ENCODE measurements around the gene GSDME.

Gene GSDME

DNA sequence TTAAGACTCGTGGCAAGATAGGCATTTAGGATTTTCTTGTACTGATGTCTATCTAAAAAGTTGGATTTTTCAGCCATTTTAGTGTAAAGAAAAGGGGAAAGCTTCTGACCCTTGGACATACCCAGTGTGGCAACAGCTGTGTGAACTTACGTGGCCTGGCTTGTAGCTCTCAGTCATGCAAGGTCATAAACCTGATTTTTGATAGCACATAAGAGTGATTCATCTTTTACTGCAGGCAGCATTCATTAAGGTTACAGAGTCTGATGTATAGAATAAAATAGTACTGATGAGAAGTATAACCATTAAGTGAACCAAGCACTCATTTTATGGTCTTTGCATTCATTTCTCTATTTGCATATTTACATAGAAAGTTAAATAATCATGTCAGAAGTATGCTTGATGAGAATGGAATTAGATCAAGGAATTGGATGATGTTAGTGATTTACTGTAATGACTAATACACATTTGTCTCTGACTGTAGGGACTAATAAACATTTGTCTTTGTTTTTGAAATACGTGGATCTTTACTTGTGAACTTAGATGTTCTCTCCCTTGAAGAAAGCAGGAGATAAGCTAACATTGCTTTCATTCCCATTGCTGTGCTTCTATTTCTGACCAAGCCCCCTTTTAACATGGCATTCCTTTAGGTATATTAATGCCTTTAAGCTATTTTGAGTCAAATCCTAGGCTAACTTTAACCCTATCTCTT, 88.2 kb downstream of the GSDME start:
- H3K9me3 ChIP-seq (ENCODE audit: control insufficient read depth, insufficient read depth, low read length): peaks cover 3% of the 10 kb centered on the region; the same call in 1 of the 2 replicates
- H3K4me1 ChIP-seq (ENCODE audit: insufficient read depth, low read length): peaks cover 13% of the 10 kb centered on the region; the same call in 1 of the 2 replicates
- H3K9ac ChIP-seq (ENCODE audit: low read depth, low read length): no peak overlapping the region
- H3K36me3 ChIP-seq (ENCODE audit: insufficient read depth, low read length): peaks cover 3% of the 10 kb centered on the region; the same call in 1 of the 2 replicates

GRCh38 chr7:24665564-24666294, 91.5 kb downstream of the GSDME start:
- H3K36me3 ChIP-seq (ENCODE audit: insufficient read depth, low read length): no peaks in the 10 kb centered on the region
- no peaks in the 10 kb centered on the region for H3K9me3 ChIP-seq (ENCODE audit: control insufficient read depth, insufficient read depth, low read length)
- H3K9ac ChIP-seq (ENCODE audit: low read depth, low read length): no peak overlapping the region
- H3K4me1 ChIP-seq (ENCODE audit: insufficient read depth, low read length): peaks cover 19% of the 10 kb centered on the region; the same call in 1 of the 2 replicates

DNA sequence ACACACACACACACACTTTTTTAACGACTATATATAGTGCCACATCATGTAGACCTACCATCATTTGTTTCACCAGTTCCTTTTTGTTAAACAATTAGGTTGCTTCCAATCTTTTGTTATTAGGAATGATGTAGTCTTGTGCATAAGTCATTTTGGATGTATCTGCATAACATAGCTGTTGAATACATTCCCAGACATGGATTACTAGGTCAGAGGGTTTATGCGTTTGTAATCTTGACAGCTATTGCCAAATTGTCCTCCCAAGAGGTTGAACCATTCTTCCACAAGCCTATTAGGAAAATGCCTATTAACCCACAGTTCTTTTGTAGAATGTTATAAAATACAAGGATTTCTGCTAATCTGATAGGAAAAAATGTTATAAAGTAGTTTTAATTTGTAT, 96.7 kb downstream of the GSDME start:
- Histone ChIP-seq H3K36me3 (ENCODE audit: insufficient read depth, low read length) (no peaks in the 10 kb centered on the region), H3K9ac (ENCODE audit: low read depth, low read length) (no peak overlapping the region), H3K4me1 (ENCODE audit: insufficient read depth, low read length) (peaks cover 19% of the 10 kb centered on the region; the same call in 1 of the 2 replicates), H3K9me3 (ENCODE audit: control insufficient read depth, insufficient read depth, low read length) (no peaks in the 10 kb centered on the region)

DNA sequence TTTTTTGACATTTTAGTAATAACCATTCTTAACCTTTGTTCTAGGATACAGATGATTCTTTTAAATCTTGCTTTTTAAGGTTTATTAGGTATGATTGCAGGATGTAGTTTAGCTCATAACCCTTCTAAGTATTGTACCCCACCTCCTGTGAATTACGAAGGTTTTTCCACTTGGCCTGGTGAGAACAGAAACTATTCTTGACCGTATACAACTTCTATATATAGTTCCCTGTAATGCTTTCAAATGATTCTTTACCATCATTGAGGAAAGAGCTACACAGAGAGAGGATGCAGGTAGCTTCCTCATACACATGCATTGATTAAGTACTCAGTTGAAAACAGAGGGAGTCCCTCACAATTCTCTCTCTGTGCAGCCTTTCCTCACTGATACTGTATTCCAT, 97.8 kb downstream of the GSDME start:
- H3K9ac ChIP-seq (ENCODE audit: low read depth, low read length): no peak overlapping the region
- no peaks in the 10 kb centered on the region for H3K9me3 ChIP-seq (ENCODE audit: control insufficient read depth, insufficient read depth, low read length)
- no peaks in the 10 kb centered on the region for H3K36me3 ChIP-seq (ENCODE audit: insufficient read depth, low read length)
- peaks cover 10% of the 10 kb centered on the region; the same call in 1 of the 2 replicates for H3K4me1 ChIP-seq (ENCODE audit: insufficient read depth, low read length)

- H3K4me1 ChIP-seq (ENCODE audit: insufficient read depth, low read length): peaks cover 6% of the 10 kb centered on the region; the same call in 1 of the 2 replicates
- no peak overlapping the region for H3K9ac ChIP-seq (ENCODE audit: low read depth, low read length)
- no peaks in the 10 kb centered on the region for H3K36me3 ChIP-seq (ENCODE audit: insufficient read depth, low read length)
- no peaks in the 10 kb centered on the region for H3K9me3 ChIP-seq (ENCODE audit: control insufficient read depth, insufficient read depth, low read length)
Observed at GRCh38 chr7:24657980-24658379, 99.3 kb downstream of the GSDME start.

- H3K4me1 ChIP-seq (ENCODE audit: insufficient read depth, low read length): peaks cover 6% of the 10 kb centered on the region; the same call in 1 of the 2 replicates
Observed at GRCh38 chr7:24656608-24657007, 100.7 kb downstream of the GSDME start.

DNA sequence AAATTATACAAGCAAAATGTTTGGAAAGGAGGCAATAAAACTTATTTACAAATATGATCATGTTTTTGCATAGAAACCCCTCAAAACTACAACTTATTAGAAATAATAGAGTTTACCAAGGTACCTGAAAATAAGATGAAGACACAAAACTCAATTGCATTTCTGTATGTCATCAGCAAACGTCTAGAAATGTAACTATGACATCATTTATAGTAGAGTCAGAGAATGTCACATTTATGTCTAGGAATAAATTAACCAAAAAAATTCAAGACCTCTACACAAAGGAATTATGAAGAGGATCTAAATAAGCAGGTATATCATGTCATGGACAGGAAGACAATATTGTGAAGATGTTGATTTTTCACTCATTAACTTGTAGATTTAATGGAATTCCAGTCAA, 103.0 kb downstream of the GSDME start:
- Histone ChIP-seq H3K36me3 (ENCODE audit: insufficient read depth, low read length) (no peaks in the 10 kb centered on the region), H3K9ac (ENCODE audit: low read depth, low read length) (no peak overlapping the region), H3K9me3 (ENCODE audit: control insufficient read depth, insufficient read depth, low read length) (no peaks in the 10 kb centered on the region), H3K4me1 (ENCODE audit: insufficient read depth, low read length) (no peaks in the 10 kb centered on the region)

More at GRCh38 chr7:24656608-24657007, 100.7 kb downstream of the GSDME start:
- no peaks in the 10 kb centered on the region for H3K36me3 ChIP-seq (ENCODE audit: insufficient read depth, low read length)
- H3K9ac ChIP-seq (ENCODE audit: low read depth, low read length): no peak overlapping the region
- H3K9me3 ChIP-seq (ENCODE audit: control insufficient read depth, insufficient read depth, low read length): no peaks in the 10 kb centered on the region

GRCh38 chr7:24653316-24654085, 103.8 kb downstream of the GSDME start:
- H3K9ac ChIP-seq (ENCODE audit: low read depth, low read length): no peak overlapping the region
- no peaks in the 10 kb centered on the region for H3K4me1 ChIP-seq (ENCODE audit: insufficient read depth, low read length)
- H3K9me3 ChIP-seq (ENCODE audit: control insufficient read depth, insufficient read depth, low read length): no peaks in the 10 kb centered on the region
- H3K36me3 ChIP-seq (ENCODE audit: insufficient read depth, low read length): no peaks in the 10 kb centered on the region

- H3K36me3 ChIP-seq (ENCODE audit: insufficient read depth, low read length): no peaks in the 10 kb centered on the region
- no peak overlapping the region for H3K9ac ChIP-seq (ENCODE audit: low read depth, low read length)
- H3K9me3 ChIP-seq (ENCODE audit: control insufficient read depth, insufficient read depth, low read length): no peaks in the 10 kb centered on the region
- no peaks in the 10 kb centered on the region for H3K4me1 ChIP-seq (ENCODE audit: insufficient read depth, low read length)
Observed at GRCh38 chr7:24652251-24652939, 104.9 kb downstream of the GSDME start.
